HEK293 (cell line): ENCODE results near the gene ERMARD.

Experiments
- YY1 ChIP-seq: fragments of 450-650 bp; formaldehyde crosslinking; IDR thresholded peaks from 2 replicates; pipeline ENCODE4 v1.5.1; 2018; ENCODE audit warnings: missing biosample characterization, missing genetic modification characterization
- ZNF324 ChIP-seq: fragments of 450-650 bp; formaldehyde crosslinking; IDR thresholded peaks from 2 replicates; pipeline ENCODE4 v1.5.1; 2016; ENCODE audit warnings: missing biosample characterization, missing genetic modification characterization

DNA sequence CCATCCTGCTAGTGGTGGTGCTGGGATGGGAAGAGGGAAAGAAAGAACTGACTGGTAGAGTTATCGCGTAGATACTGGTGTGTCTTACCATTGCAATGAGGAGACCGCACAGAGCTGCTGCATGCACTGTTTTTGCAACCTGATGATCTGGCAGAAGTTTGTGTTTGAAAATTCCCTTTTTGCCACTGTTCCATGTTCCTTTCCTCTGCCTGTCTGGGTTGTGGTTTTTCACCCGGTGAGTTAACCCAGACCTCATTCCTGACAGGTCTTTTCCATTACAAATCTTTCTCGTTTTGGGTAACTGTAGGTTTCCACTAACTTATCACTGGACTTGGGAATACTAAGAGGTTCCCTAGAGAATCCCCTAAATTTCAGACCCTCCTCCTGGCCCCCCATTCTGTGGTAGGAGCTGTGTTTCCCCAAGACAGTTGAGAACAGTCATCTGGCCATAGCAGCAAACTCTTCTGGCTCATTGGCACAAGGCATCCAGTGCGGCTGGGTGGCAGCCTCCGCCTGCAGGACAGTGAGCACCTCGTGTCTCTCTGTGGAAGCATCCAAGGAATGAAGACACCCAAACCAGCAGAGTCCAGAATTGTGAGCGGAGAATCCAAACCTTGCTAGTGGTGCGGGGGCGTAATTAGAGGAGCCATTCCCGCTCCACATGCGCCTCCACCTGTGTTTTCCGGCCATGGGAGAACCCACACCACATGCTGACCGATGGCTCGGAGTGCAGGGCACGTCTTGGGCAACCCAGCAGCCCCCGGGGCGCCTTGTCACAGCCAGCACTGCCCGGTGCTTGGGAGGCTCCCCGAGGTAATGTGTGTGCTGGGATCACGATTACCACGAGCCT is 32.8 kb downstream of the ERMARD start:
- TF ChIP-seq ZNF324 (tag by site-specific recombination) (no peak), YY1 (tag by site-specific recombination) (no peak)
